Measurements from ENCODE around the gene NOTCH3. TPM values are rescaled to one million over a fixed set of nuclear protein-coding genes. Genes with fewer than 3 reads are reported as not detected.

NOTCH3 gene
- total RNA-seq, 1 experiment from 2014 or later: 153 TPM

- ATAC-seq: no peak
- Mint-ChIP-seq H3K36me3 (peaks cover 59% of the 10 kb centered on the region), H3K27ac (no peak overlapping the region), H3K27me3 (ENCODE audit: low read depth) (no peaks in the 10 kb centered on the region), H3K4me3 (no peak overlapping the region), H3K4me1 (no peaks in the 10 kb centered on the region), H3K9me3 (no peaks in the 10 kb centered on the region)
- ChIA-PET POLR2A (no interaction called here), CTCF (interaction anchor here (0.5 to 1.7 kb wide), 2 partner anchors 17 to 93 kb away, joined by 3 to 6 read pairs; no protein-coding TSS in a partner anchor)
- DNase-seq (ENCODE audit: low spot score): no peak
- TF ChIP-seq NFYB (CRISPR knock-in tag; conservative IDR thresholded peaks at IDR 0.05; ENCODE audit: low read depth) (no peak), NR3C1 (CRISPR knock-in tag; conservative IDR thresholded peaks at IDR 0.05; ENCODE audit: low read depth) (no peak), ZNF263 (CRISPR knock-in tag; IDR thresholded peaks at IDR 0.05; ENCODE audit: low read depth) (no peak), ZNF425 (CRISPR knock-in tag; conservative IDR thresholded peaks at IDR 0.05) (no peak)
Observed at GRCh38 chr19:15118248-15118647, 82.5 kb downstream of the NOTCH3 start.

GRCh38 chr19:15116856-15117255 is 83.9 kb downstream of the NOTCH3 start:
- no peak for ATAC-seq
- CTCF ChIA-PET: interaction anchor here (1.1 to 1.3 kb wide), 2 partner anchors 15 to 17 kb away, joined by 3 to 4 read pairs; no protein-coding TSS in a partner anchor
- TF ChIP-seq SMAD3 (CRISPR knock-in tag; IDR thresholded peaks at IDR 0.05; ENCODE audit: borderline replicate concordance) (no peak), USF2 (CRISPR knock-in tag; IDR thresholded peaks at IDR 0.05) (no peak), FOXJ3 (CRISPR knock-in tag; IDR thresholded peaks at IDR 0.05; ENCODE audit: borderline replicate concordance) (no peak), E2F4 (CRISPR knock-in tag; IDR thresholded peaks at IDR 0.05; ENCODE audit: borderline replicate concordance, low read depth) (no peak), NR3C1 (CRISPR knock-in tag; conservative IDR thresholded peaks at IDR 0.05; ENCODE audit: low read depth) (no peak), TP53 (CRISPR knock-in tag; IDR thresholded peaks at IDR 0.05) (no peak), RELA (CRISPR knock-in tag; IDR thresholded peaks at IDR 0.05; ENCODE audit: borderline replicate concordance) (no peak), JUN (CRISPR knock-in tag; IDR thresholded peaks at IDR 0.05) (no peak), ETV6 (CRISPR knock-in tag; IDR thresholded peaks at IDR 0.05) (no peak), KAT7 (CRISPR knock-in tag; IDR thresholded peaks at IDR 0.05; ENCODE audit: borderline replicate concordance) (no peak), GTF2I (CRISPR knock-in tag; conservative IDR thresholded peaks at IDR 0.05) (no peak), ZNF671 (CRISPR knock-in tag; IDR thresholded peaks at IDR 0.05) (no peak), ZNF263 (CRISPR knock-in tag; IDR thresholded peaks at IDR 0.05; ENCODE audit: low read depth) (no peak), MLX (CRISPR knock-in tag; IDR thresholded peaks at IDR 0.05) (no peak), RORB (CRISPR knock-in tag; IDR thresholded peaks at IDR 0.05) (no peak), ZSCAN18 (CRISPR knock-in tag; IDR thresholded peaks at IDR 0.05) (no peak)
- TF ChIP-seq, protein P1, sequence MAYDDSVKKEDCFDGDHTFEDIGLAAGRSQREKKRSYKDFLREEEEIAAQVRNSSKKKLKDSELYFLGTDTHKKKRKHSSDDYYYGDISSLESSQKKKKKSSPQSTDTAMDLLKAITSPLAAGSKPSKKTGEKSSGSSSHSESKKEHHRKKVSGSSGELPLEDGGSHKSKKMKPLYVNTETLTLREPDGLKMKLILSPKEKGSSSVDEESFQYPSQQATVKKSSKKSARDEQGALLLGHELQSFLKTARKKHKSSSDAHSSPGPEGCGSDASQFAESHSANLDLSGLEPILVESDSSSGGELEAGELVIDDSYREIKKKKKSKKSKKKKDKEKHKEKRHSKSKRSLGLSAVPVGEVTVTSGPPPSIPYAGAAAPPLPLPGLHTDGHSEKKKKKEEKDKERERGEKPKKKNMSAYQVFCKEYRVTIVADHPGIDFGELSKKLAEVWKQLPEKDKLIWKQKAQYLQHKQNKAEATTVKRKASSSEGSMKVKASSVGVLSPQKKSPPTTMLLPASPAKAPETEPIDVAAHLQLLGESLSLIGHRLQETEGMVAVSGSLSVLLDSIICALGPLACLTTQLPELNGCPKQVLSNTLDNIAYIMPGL (CRISPR knock-in tag; IDR thresholded peaks at IDR 0.05): no peak
- TF ChIP-seq, protein P2, sequence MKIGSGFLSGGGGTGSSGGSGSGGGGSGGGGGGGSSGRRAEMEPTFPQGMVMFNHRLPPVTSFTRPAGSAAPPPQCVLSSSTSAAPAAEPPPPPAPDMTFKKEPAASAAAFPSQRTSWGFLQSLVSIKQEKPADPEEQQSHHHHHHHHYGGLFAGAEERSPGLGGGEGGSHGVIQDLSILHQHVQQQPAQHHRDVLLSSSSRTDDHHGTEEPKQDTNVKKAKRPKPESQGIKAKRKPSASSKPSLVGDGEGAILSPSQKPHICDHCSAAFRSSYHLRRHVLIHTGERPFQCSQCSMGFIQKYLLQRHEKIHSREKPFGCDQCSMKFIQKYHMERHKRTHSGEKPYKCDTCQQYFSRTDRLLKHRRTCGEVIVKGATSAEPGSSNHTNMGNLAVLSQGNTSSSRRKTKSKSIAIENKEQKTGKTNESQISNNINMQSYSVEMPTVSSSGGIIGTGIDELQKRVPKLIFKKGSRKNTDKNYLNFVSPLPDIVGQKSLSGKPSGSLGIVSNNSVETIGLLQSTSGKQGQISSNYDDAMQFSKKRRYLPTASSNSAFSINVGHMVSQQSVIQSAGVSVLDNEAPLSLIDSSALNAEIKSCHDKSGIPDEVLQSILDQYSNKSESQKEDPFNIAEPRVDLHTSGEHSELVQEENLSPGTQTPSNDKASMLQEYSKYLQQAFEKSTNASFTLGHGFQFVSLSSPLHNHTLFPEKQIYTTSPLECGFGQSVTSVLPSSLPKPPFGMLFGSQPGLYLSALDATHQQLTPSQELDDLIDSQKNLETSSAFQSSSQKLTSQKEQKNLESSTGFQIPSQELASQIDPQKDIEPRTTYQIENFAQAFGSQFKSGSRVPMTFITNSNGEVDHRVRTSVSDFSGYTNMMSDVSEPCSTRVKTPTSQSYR (CRISPR knock-in tag; IDR thresholded peaks at IDR 0.05): no peak
- Mint-ChIP-seq H3K27me3 (ENCODE audit: low read depth) (no peaks in the 10 kb centered on the region), H3K9me3 (no peaks in the 10 kb centered on the region), H3K4me3 (no peak overlapping the region), H3K36me3 (peaks cover 66% of the 10 kb centered on the region), H3K4me1 (no peaks in the 10 kb centered on the region), H3K27ac (no peak overlapping the region)
- DNase-seq (ENCODE audit: low spot score): no peak
- POLR2A ChIA-PET: no interaction called here

Data from WTC11 (cell line).